ENCODE data around the gene CTNNBIP1. TPM values are rescaled to one million over a fixed set of nuclear protein-coding genes. Genes with fewer than 3 reads are reported as not detected.

CTNNBIP1 gene
- total RNA-seq: 100 to 1,000 TPM; 478 to 742 (median 566) TPM

GRCh38 chr1:9910076-9910422, at the start of gene CTNNBIP1:
Gene CTNNBIP1 (minus strand): TSS chr1:9910269. CDS start chr1:9872064, 38,205 bp downstream.
- WGBS, 2 donors: 0% methylated on average over 1 of the region's 55 CpGs; no CpG with 5 or more reads in 1 of the 2 donors
- TF ChIP-seq POLR2A (IDR thresholded peaks at IDR 0.05) (no peak), CTCF (IDR thresholded peaks at IDR 0.05) (no peak)
- DNase-seq (ENCODE audit: low spot score in 2 of 2): no peak
- intact Hi-C loops (cut with DNase I; ENCODE audit: low total_unique reads): no loop called here
- H3K4me3 ChIP-seq (ENCODE audit: low read depth, poor library complexity, severe bottlenecking): peak within 1 kb of the TSS; percentile 81

- 90% methylated on average over 8 of the region's 8 CpGs for WGBS, 2 donors
- TF ChIP-seq POLR2A (IDR thresholded peaks at IDR 0.05) (no peak), CTCF (IDR thresholded peaks at IDR 0.05) (no peak)
- intact Hi-C loops (cut with DNase I; ENCODE audit: low total_unique reads): loop anchor here (10.0 kb wide), 1 partner anchor 67 kb away; no protein-coding TSS in a partner anchor
- DNase-seq (ENCODE audit: low spot score in 2 of 2): no peak
- no peak overlapping the region for H3K4me3 ChIP-seq (ENCODE audit: low read depth, poor library complexity, severe bottlenecking)
Measured at GRCh38 chr1:9957726-9958125, 47.7 kb upstream of the CTNNBIP1 start.

GRCh38 chr1:9946315-9946714, 36.2 kb upstream of the CTNNBIP1 start:
- 89 to 98% methylated on average over 2 of the region's 2 CpGs for WGBS, 2 donors
- DNase-seq (ENCODE audit: low spot score in 2 of 2): no peak
- no peak for TF ChIP-seq POLR2A (IDR thresholded peaks at IDR 0.05)
- H3K4me3 ChIP-seq (ENCODE audit: low read depth, poor library complexity, severe bottlenecking): no peak overlapping the region
- intact Hi-C loops (cut with DNase I; ENCODE audit: low total_unique reads): no loop called here

- peak within 1 kb of the TSS; percentile 75 for H3K4me3 ChIP-seq (ENCODE audit: low read depth, poor library complexity, severe bottlenecking)
- intact Hi-C loops (cut with DNase I; ENCODE audit: low total_unique reads): no loop called here
- TF ChIP-seq POLR2A (IDR thresholded peaks at IDR 0.05) (no peak), CTCF (IDR thresholded peaks at IDR 0.05) (no peak)
- 0 to 1% methylated on average over 37 of the region's 53 CpGs for WGBS, 2 donors
- DNase-seq (ENCODE audit: low spot score in 2 of 2): peak; percentile 89 to 98
Measured at GRCh38 chr1:9942939-9943788, 33.1 kb upstream of the CTNNBIP1 start, which contains the start of the genes LZIC and NMNAT1. Gene LZIC (minus strand): TSS chr1:9943391. CDS start chr1:9936619, 6,772 bp downstream. Gene NMNAT1 (plus strand): TSS chr1:9943475. CDS start chr1:9972074, 28,599 bp downstream.

- no peak for DNase-seq (ENCODE audit: low spot score in 2 of 2)
- intact Hi-C loops (cut with DNase I; ENCODE audit: low total_unique reads): no loop called here
- H3K4me3 ChIP-seq (ENCODE audit: low read depth, poor library complexity, severe bottlenecking): peak overlapping the region; percentile 75
- WGBS, 2 donors: 0 to 2% methylated on average over 14 of the region's 14 CpGs
- TF ChIP-seq POLR2A (IDR thresholded peaks at IDR 0.05) (no peak), CTCF (IDR thresholded peaks at IDR 0.05) (no peak)
Measured at GRCh38 chr1:9942399-9942938, 32.4 kb upstream of the CTNNBIP1 start.

All from lower leg skin (tissue), 4 donors.